DMS153 (cell line): ENCODE data around the gene SIGLEC11.
"Not testable (repeated sequence)": the region's sequence is repeated elsewhere in the genome, so short reads cannot be mapped to it uniquely, and the experiment has no call there.

ENCODE experiments used
- DNase-seq: peaks from one replicate; lab custom pipeline; 2025; lab: John Stamatoyannopoulos, UW

Gene SIGLEC11, protein sequence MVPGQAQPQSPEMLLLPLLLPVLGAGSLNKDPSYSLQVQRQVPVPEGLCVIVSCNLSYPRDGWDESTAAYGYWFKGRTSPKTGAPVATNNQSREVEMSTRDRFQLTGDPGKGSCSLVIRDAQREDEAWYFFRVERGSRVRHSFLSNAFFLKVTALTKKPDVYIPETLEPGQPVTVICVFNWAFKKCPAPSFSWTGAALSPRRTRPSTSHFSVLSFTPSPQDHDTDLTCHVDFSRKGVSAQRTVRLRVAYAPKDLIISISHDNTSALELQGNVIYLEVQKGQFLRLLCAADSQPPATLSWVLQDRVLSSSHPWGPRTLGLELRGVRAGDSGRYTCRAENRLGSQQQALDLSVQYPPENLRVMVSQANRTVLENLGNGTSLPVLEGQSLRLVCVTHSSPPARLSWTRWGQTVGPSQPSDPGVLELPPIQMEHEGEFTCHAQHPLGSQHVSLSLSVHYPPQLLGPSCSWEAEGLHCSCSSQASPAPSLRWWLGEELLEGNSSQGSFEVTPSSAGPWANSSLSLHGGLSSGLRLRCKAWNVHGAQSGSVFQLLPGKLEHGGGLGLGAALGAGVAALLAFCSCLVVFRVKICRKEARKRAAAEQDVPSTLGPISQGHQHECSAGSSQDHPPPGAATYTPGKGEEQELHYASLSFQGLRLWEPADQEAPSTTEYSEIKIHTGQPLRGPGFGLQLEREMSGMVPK

GRCh38 chr19:49960980-49961379 lies at the start of gene SIGLEC11:
TSS of gene SIGLEC11 (minus strand) at chr19:49961172. CDS start at chr19:49961081, 91 bp downstream.
- DNase-seq = not testable (repeated sequence)

DNA sequence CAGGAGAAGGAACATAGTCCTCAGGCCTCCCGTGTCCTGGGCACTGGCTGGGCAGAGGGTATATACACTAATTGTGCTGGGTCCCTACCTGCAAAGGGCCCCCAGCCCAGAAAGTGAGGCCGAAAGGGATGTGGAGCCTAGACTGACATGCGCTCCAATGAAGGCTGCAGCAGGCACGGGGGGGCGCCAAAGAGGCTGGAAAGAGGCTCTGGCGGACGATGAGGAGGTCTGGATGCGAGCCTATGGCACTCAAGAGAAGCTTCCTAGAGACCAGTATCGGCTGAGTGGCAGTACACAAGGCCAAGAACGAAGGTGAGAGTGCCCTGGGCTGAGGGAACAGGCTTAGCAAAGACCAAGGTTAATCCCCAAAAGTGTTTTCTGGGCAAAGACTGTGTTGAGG lies 47.6 kb upstream of the SIGLEC11 start:
- no peak for DNase-seq

DNA sequence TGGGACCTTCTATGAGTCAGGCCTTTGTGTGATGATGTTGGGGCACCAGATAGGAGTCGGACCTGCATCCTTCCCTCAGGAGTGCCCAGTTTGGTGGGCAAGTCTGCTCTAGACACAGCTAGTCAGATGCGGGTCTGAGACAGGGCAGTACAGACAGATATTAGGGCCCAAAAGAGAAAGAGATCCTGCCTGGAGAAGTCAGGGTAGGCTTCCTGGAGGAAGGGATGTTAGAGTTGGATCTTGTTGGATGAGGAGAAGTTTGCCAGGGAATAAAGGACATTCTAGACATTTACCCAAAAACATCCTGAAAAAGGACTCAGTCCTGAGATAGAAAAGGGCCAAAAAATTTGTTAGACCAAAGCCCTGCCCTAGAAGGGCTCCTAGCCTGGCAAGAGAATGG lies 47.0 kb upstream of the SIGLEC11 start:
- DNase-seq = no peak

- no peak for DNase-seq
Measured at GRCh38 chr19:50007170-50007569, 46.2 kb upstream of the SIGLEC11 start.

- DNase-seq = no peak
Measured at GRCh38 chr19:50005428-50005827, 44.5 kb upstream of the SIGLEC11 start.

- no peak for DNase-seq
Measured at GRCh38 chr19:50003810-50004419, 42.9 kb upstream of the SIGLEC11 start.

GRCh38 chr19:50003254-50003788 lies 42.3 kb upstream of the SIGLEC11 start:
- DNase-seq = no peak

DNA sequence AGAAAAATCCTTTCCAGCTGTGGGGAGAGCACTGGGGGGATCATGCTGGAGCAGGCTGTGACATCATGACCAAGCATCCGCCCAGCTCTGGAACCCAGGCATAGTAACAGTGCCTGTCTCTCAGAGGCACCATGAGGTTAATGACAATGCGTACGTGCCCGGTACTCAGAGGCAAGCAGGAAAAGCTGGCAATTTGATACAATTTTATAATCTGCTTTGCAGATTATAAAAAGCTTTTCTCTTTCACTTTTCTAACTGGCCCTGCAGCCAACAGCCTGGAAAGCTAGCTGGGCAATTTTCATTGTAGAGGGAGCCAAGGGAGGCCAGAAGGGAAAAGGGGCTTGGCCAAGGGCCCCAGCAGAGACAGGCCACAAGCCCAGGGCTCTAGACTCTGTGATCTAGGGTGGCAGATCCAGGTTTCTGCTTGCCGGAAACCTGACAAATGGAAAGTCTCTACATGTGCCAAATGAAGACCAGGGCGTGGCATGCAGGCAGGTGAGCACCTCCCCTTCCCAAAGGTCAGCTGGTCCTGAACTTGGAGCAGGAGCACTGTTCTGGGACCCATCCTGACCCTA lies 41.5 kb upstream of the SIGLEC11 start:
- DNase-seq = no peak

- DNase-seq = no peak
Measured at GRCh38 chr19:50001775-50002174, 40.8 kb upstream of the SIGLEC11 start.

DNA sequence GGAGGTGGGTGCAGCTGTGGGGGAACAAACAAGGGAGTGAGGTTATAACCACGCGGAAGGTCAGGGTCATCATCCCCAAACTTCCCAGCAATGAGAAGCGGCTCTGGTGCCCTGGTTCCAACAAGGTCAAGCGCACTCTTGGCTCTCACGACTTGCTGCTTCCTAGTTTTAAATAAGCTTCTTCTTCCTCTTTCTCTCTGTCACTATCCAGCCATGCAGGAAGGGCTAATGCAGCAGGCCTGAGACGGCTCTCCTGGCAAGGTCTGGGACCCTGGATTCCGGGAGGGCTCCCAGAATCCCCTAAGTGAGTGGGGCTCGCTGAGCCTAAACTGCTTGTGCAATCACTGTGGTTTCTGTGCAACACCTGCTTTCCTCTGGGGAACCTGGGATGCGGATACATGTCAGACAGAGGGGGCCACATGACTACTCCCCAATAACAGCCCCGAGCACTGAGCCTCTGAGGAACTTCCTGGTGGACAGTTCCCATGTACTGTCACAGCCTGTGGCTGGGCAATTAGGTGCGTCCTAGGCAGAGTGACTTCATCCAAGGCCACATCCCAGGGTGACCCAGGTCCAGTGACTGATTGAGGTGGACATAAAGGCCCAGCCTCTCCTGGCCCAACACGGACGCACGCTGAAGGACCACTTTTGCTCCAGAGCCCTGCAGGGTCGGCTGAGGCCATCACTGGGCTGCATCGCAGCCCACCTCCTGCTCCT lies 40.0 kb upstream of the SIGLEC11 start:
- no peak for DNase-seq

DNA sequence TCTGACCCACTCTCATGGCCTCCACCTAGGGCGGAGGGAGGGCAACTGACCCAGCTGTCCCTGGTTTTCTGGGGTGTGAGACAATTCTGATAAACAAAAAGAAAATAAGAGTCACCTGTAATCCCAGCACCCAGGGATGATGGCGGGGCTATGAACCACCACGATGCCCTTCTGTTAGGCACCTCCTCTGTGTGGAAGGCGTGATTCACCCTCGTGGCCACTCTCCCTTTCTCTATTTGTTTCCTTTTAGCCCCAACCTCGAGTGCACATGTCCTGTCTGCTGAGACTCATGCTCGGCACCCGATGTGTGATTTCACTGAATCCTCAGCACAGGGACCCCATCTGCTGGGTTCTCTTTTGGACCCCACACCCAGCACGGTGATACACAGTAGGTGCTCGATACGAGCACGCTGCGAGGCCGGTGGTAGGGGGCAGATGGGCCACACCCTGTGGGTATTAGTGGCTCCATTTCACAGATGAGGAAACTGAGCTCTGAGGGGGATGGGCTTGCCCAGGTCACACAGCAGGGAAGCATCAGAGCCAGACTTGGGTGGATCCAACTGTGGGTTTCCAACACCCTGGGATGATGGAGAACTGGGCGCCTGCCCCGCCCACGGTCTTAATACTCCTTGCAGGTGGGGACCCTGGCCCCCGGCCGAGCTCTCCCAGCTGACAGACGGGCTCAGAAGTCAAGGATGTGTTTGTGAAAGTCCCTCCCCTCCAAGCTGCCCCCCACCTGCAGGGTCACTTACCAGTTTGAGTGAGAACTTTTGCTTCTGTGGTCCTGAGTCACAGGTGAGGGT lies 39.3 kb upstream of the SIGLEC11 start:
- DNase-seq = no peak

GRCh38 chr19:49999371-50000010 lies 38.5 kb upstream of the SIGLEC11 start:
- DNase-seq = no peak

- no peak for DNase-seq
Measured at GRCh38 chr19:49997709-49998108, 36.7 kb upstream of the SIGLEC11 start.

DNA sequence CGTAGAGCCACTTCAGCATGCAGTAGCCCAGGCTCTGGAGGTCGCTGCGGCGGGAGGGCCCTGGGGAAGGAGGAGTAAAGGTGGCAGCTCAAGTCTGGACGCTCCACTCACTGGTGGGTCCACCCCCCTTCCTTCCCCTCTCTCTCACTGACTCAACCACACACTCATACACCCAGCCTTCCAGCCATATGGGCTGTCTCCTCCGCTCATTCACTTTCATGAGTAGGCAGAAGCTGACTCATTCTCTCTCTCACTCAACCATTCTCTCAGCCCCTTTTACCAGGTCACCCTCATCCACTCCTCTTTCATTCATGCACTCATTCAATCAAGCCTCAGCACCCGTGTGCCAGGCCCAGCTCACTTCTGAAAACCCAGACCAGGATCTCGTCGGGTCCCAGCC lies 27.5 kb upstream of the SIGLEC11 start:
- DNase-seq = no peak

- DNase-seq = no peak
Measured at GRCh38 chr19:49988007-49988406, 27.0 kb upstream of the SIGLEC11 start.

- no peak for DNase-seq
Measured at GRCh38 chr19:49987159-49987698, 26.3 kb upstream of the SIGLEC11 start.

- no peak for DNase-seq
Measured at GRCh38 chr19:49986354-49986753, 25.4 kb upstream of the SIGLEC11 start.

- DNase-seq = no peak
Measured at GRCh38 chr19:49985871-49986270, 24.9 kb upstream of the SIGLEC11 start.

DNA sequence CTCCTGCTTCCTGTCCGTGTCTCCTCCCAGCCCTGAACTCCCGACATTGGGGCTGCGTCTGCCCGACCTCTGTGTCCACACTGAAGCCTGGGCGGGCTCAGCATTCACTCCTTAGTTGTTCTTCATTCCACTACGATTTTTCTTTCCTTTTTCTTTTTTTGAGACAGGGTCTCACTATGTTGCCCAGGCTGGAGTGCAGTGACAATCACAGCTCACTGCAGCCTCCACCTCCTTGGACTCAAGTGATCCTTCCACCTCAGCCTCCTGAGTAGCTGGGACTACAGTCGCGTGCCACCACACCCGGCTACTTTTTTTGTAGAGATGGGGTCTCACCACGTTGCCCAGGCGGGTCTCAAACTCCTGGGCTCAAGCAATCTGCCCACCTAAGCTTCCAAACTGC lies 23.5 kb upstream of the SIGLEC11 start:
- DNase-seq = no peak

- DNase-seq = no peak
Measured at GRCh38 chr19:49983645-49984229, 22.8 kb upstream of the SIGLEC11 start.
